ENCODE data around the gene RAF1. TPM values are rescaled to one million over a fixed set of nuclear protein-coding genes. Genes with fewer than 3 reads are reported as not detected.

Gene RAF1
- total and polyA plus RNA-seq, 2 of the 13 experiments (the other 11 are each of a cell fraction or from before 2014, with no cell fraction given): 72.2 to 91.4 TPM

GRCh38 chr3:12670365-12671119 is 6.6 kb upstream of the RAF1 start (continued):
- TF ChIP-seq SNAPC4 (CRISPR knock-in tag; IDR thresholded peaks at IDR 0.05) (no peak), PAX8 (CRISPR knock-in tag; IDR thresholded peaks at IDR 0.05; ENCODE audit: borderline replicate concordance) (no peak), ZNF451 (CRISPR knock-in tag; IDR thresholded peaks at IDR 0.05) (0 out of 2 replicates have a peak, but pooled peaks have one; percentile 40), DNMT1 (CRISPR knock-in tag; IDR thresholded peaks at IDR 0.05) (no peak), SALL1 (CRISPR knock-in tag; IDR thresholded peaks at IDR 0.05) (peak; percentile 95), CENPBD1 (CRISPR knock-in tag; IDR thresholded peaks at IDR 0.05; ENCODE audit: borderline replicate concordance, low read depth) (no peak), FOXA1 (IDR thresholded peaks at IDR 0.05) (no peak), FOXA1 (CRISPR knock-in tag; IDR thresholded peaks at IDR 0.05) (peak; percentile 76), HNF4G (IDR thresholded peaks at IDR 0.05; ENCODE audit: borderline replicate concordance, low read depth, low read length) (peak; percentile 55), HNF4G (CRISPR knock-in tag; IDR thresholded peaks at IDR 0.05; ENCODE audit: borderline replicate concordance, low read depth) (no peak), FOXK2 (IDR thresholded peaks at IDR 0.05) (no peak), ZBTB26 (CRISPR knock-in tag; IDR thresholded peaks at IDR 0.05; ENCODE audit: borderline replicate concordance) (no peak), GPN1 (CRISPR knock-in tag; IDR thresholded peaks at IDR 0.05; ENCODE audit: borderline replicate concordance) (no peak), HOMEZ (CRISPR knock-in tag; IDR thresholded peaks at IDR 0.05; ENCODE audit: low read depth) (no peak), ISX (CRISPR knock-in tag; conservative IDR thresholded peaks at IDR 0.05) (no peak), ATF2 (CRISPR knock-in tag; IDR thresholded peaks at IDR 0.05) (no peak), ZNF724P (CRISPR knock-in tag; IDR thresholded peaks at IDR 0.05; ENCODE audit: borderline replicate concordance) (no peak), GRHL1 (CRISPR knock-in tag; conservative IDR thresholded peaks at IDR 0.05) (no peak)
